GM13977 (cell line): ENCODE measurements around the gene SIAE.

ENCODE experiments used
- DNase-seq: peaks from one replicate; pipeline ENCODE4 v3.0.0; 2012; ENCODE audit warnings: low spot score
- in situ Hi-C: fragments of 300-500 bp; cut with MboI; formaldehyde crosslinking; loops from one replicate; pipeline ENCODE4 v1.12.0; 2022; ENCODE audit warnings: low sequenced_read_pairs, low pct_unique_long_range_greater_than_20kb, mixed read lengths, inconsistent platforms; ENCODE audit not compliant: unreplicated experiment
- TF ChIP-seq, protein P1 (sequence below): IDR thresholded peaks from 2 replicates; pipeline ENCODE4 v1.5.1; 2012; ENCODE audit warnings: mild to moderate bottlenecking, control low read depth; ENCODE audit not compliant: insufficient read depth; ENCODE audit errors: extremely low read depth, missing control alignments

The SIAE gene, protein sequence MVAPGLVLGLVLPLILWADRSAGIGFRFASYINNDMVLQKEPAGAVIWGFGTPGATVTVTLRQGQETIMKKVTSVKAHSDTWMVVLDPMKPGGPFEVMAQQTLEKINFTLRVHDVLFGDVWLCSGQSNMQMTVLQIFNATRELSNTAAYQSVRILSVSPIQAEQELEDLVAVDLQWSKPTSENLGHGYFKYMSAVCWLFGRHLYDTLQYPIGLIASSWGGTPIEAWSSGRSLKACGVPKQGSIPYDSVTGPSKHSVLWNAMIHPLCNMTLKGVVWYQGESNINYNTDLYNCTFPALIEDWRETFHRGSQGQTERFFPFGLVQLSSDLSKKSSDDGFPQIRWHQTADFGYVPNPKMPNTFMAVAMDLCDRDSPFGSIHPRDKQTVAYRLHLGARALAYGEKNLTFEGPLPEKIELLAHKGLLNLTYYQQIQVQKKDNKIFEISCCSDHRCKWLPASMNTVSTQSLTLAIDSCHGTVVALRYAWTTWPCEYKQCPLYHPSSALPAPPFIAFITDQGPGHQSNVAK

DNA sequence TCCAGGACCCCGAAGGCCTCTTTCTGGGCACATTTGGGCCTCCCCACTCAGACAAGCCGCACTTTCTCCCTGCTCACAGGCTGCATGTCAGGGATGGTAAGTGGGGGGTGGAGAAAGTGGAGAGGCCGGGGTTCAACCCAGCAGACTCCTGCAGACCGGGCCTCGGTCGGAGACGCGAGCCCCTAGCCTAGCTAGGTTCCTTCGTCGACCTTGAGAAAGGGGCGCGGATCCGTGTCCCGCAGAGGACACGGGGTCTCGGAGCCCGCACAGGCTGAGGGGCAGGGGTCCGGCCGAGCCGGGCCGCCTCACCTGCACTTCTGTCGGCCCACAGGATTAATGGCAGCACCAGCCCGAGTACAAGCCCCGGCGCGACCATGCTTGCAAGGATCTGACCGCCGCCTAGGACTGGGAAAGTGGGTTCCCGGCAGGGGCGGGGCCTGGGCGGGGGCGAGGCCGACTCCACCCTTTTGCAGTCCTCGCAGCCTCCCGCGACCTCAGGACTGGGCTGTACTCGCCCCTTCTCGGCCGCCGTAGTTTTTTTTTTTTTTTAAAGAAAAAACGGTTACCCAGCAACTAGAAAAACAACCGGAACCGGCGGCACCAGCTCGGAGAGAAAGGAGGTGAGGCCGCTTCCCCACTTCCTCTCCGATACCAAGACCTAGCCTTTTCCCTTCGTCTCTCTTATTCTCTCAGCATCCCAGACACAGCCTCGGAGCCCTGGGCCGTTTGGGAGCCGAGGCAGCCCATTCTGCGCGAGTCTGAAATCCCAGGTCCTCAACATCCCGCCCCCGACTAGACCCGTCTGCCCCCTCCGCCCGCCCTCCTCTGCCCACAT lies at the start of gene SIAE, which contains the start of gene SPA17:
TSS of gene SIAE (minus strand) at position 407 of the 835 bp plus-strand sequence. CDS start at position 376, 31 bp downstream.
TSS of gene SPA17 (plus strand) at position 572 of the 835 bp plus-strand sequence. CDS start 1,361 bp downstream, outside the sequence.
- TF ChIP-seq, protein P1, sequence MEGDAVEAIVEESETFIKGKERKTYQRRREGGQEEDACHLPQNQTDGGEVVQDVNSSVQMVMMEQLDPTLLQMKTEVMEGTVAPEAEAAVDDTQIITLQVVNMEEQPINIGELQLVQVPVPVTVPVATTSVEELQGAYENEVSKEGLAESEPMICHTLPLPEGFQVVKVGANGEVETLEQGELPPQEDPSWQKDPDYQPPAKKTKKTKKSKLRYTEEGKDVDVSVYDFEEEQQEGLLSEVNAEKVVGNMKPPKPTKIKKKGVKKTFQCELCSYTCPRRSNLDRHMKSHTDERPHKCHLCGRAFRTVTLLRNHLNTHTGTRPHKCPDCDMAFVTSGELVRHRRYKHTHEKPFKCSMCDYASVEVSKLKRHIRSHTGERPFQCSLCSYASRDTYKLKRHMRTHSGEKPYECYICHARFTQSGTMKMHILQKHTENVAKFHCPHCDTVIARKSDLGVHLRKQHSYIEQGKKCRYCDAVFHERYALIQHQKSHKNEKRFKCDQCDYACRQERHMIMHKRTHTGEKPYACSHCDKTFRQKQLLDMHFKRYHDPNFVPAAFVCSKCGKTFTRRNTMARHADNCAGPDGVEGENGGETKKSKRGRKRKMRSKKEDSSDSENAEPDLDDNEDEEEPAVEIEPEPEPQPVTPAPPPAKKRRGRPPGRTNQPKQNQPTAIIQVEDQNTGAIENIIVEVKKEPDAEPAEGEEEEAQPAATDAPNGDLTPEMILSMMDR = no peak
- in situ Hi-C loops = loop anchor here (5.0 to 25.0 kb wide), 2 partner anchors 89 to 164 kb away; partner anchors contain the start of gene ESAM

DNA sequence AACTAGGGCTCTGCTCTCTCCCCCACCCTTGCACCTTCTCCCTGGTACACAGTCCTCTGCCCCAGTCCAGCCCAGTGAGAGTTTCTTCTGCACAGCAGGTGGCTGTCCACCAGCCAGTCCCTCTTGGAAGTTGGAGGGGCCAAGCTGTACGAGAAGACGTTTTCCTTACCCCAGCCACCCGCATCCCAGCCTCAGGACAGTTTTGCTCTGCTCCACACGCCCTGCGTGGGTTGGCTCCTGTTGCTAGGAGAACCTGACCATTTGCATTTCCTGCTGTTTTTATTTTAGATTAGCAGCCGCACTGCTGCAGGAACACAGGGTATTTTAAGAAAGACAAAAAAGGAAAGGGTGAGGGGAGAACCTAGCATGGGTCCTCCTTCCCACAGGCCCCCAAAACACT lies 48.6 kb upstream of the SIAE start:
- in situ Hi-C loops = no loop called here
- no peak for DNase-seq
- TF ChIP-seq, protein P1 = no peak

More for the DNA sequence above, at the start of gene SIAE, which contains the start of gene SPA17:
- peak; percentile 90 for DNase-seq

DNA sequence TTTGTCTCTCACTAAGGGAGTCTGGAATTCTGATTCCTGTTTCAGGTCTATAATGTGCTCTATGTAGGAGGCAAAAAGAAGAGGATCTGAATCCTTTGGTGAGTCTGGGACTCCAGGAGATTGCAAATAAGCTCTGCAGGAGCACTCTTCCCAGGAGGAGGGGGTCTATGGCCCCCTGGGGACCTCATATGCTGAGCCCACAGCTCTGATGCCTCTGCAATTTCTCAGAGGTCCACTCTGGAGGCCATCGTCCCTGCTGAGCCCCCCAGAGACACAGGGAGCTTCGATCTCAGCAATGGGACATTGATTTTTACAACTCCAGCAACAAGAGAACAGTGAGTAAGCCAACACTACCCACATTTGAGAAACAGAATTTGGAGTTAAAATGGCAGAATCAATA lies 46.0 kb upstream of the SIAE start:
- DNase-seq = no peak
- TF ChIP-seq, protein P1 = no peak
- in situ Hi-C loops = no loop called here

DNA sequence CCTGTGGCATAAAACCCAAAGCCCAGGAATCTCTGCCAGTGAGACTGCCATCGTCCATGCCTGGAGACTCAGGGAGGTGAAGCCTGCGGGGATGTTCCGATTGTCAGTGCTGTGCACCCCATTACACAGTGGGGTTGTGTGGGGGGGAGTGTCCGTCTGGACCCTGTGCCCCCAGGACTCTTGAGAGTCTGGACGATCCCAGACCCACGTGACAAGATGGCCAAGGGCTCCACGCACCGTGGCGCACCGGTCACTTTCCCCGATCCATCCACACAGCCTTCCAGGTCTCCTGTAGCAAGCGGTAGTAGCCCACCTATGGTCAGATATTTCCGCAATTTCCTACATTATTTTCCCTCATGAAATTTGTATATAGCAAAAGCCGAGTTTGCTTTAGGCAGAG lies 45.3 kb upstream of the SIAE start:
- no peak for DNase-seq
- in situ Hi-C loops = no loop called here
- TF ChIP-seq, protein P1 = no peak

DNA sequence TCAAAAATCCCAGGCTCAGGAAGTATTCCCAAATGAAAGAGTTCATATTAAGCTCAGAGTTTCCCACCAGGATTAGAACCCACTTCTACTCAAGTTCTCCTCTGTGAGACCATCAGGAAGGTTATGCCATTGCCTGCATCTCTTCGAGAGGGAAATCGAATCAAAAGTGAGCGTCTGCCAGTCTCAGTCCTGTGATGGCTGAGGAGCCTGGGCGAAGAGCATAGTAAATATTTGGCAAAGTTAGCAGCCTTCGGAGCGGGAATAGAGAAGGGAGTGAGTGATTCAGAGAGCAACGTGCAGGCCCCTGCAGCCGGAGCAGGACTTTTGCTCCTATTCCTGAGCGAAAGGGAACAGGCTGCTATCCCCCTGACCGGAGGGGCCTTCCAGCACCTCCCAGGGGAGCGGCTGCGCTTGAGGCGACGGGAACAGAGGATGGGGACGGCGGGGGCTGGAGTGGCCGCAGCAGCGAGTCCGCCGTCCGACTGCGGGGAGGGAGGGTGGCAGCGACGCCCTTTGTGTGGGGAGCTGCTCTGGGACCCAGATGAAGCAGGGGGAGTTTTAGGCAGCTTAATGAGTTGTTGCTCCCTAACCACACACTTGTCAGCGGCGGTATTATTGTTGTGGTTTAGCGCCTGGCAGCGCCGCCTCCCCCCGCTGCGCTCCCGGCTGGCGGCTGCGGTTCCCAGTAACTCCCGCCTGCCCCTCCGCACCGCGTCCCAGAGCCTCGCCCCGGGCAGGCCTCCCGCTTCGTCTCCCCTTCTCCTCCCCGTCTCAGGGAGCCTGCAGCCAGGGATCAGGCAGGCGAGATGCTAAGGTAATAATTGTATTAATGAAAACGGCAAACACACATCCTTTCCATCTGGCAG lies 44.5 kb upstream of the SIAE start:
- DNase-seq = no peak
- in situ Hi-C loops = no loop called here
- TF ChIP-seq, protein P1 = no peak
